ENCODE measurements around the gene MAPKAP1.

- no peak for TF ChIP-seq GATA2 (IDR thresholded peaks at IDR 0.05; ENCODE audit: low read depth, low read length)
- TF ChIP-seq GATA3 (IDR thresholded peaks at IDR 0.05; ENCODE audit: low read depth, low read length) = no peak
Measured at GRCh38 chr9:125430161-125431011, 276.6 kb downstream of the MAPKAP1 start.

Data from SH-SY5Y (cell line).